Fibroblast of lung (primary cell): ENCODE results near the gene GJD4.

Source experiments
- CTCF ChIP-seq, 2 donors: IDR thresholded peaks in 1 of 2; conservative IDR thresholded peaks in 1 of 2; 1 replicate in 1 of 2; 2 replicates in 1 of 2; pipeline ENCODE4 v1.5.1; 2011 to 2012; ENCODE audit warnings: low read length in 2 of 2, control low read depth in 1 of 2, inconsistent platforms in 1 of 2, low read depth in 1 of 2, mild to moderate bottlenecking in 1 of 2
- EZH2 ChIP-seq: IDR thresholded peaks from 2 replicates; pipeline ENCODE4 v1.5.1; 2012; ENCODE audit warnings: low read length, control low read depth, mild to moderate bottlenecking; ENCODE audit errors: missing control alignments

GRCh38 chr10:35639021-35639727, 34.0 kb downstream of the GJD4 start:
- TF ChIP-seq CTCF (conservative IDR thresholded peaks at IDR 0.05 in 1 of 2, IDR thresholded peaks at IDR 0.05 in 1 of 2; ENCODE audit: low read depth in 1 of 2, low read length in 2 of 2) = no peak
- no peak for TF ChIP-seq EZH2
